Adrenal gland (tissue), 12 donors: ENCODE results near the gene AIP. TPM values are rescaled to one million over a fixed set of nuclear protein-coding genes. Genes with fewer than 3 reads are reported as not detected.

Experiments used
- DNase-seq, 7 donors: peaks; one replicate each; pipeline ENCODE4 v3.0.0-alpha.2; 2019 to 2020
- H3K27ac ChIP-seq, 5 donors: fragments of 200-600 bp; sonication (generic) in 4 of 5; 1 replicate in 3 of 5; 2 replicates in 2 of 5; pipeline versions ENCODE4 v1.5.1 to v1.8.0; 2016 to 2020; ENCODE audit warnings: mild to moderate bottlenecking in 1 of 5
- H3K27me3 ChIP-seq: fragments of 200-600 bp; 2 replicates; pipeline ENCODE4 v1.8.0; 2021
- H3K36me3 ChIP-seq, 2 donors: fragments of 200-600 bp; replicated peaks in 1 of 2; 1 replicate in 1 of 2; 2 replicates in 1 of 2; pipeline versions ENCODE4 v1.5.1 to v1.8.0; 2018 to 2022
- H3K4me1 ChIP-seq, 2 donors: fragments of 200-600 bp; replicated peaks in 1 of 2; 1 replicate in 1 of 2; 2 replicates in 1 of 2; pipeline versions ENCODE4 v1.5.1 to v1.8.0; 2018 to 2021
- H3K4me3 ChIP-seq, 4 donors: fragments of 200-600 bp; sonication (generic) in 3 of 4; one replicate each; pipeline ENCODE4 v1.5.1; 2016 to 2018
- H3K9me3 ChIP-seq, 3 donors: fragments of 200-600 bp; sonication (generic) in 1 of 3; replicated peaks in 1 of 3; 1 replicate in 2 of 3; 2 replicates in 1 of 3; pipeline versions ENCODE4 v1.5.1 to v1.8.0; 2016 to 2021
- POLR2A ChIP-seq, 2 donors: fragments of 450-650 bp; IDR thresholded peaks; one replicate each; pipeline ENCODE4 v1.6.1; 2017; ENCODE audit warnings: antibody characterized with exemption in 2 of 2, mild to moderate bottlenecking in 2 of 2, moderate library complexity in 1 of 2
- WGBS, 4 donors: extraction: QIAGEN DNeasy Blood & Tissue Kit in 2 of 4; methylation state at CpG; one replicate each; pipeline versions ENCODE4 v1.1.5 to v1.1.7; 2013 to 2017; 5-methylcytosine and 5-hydroxymethylcytosine counted together
- intact Hi-C, 2 donors: fragments of 100-400 bp; cut with DNase I; formaldehyde crosslinking; loops; one replicate each; pipeline versions ENCODE4 v1.14.1 to v1.15.0; 2022 to 2023
- polyA plus RNA-seq, 3 donors: library from polyadenylated mRNA; stranded (reverse); fragments of 200-250 nt in 2 of 3; fragments of 350-450 nt in 1 of 3; fragmentation: Illumina TruSeq in 1 of 3; extraction: RNeasy Lipid Tissue Mini Kit (QIAGEN cat#74804) in 1 of 3; gene quantifications; one replicate each; pipeline ENCODE4 v1.2.3, GENCODE V29; 2013 to 2014
- total RNA-seq, 9 donors: library from RNA; depleted of rRNA in 4 of 9; stranded (reverse); fragments of >200 nt in 4 of 9; fragments of 120-200 nt in 1 of 9; fragmentation: NEBNext Ultra II Directional in 1 of 9; extraction: Animal tissue kit (Norgen Biotek cat#: 25700) in 1 of 9; gene quantifications; one replicate each; pipeline versions ENCODE4 v1.1.0 to v1.2.4, GENCODE V29; 2013 to 2023
- TF ChIP-seq, protein P1 (sequence below), 6 experiments: fragments of 450-650 bp in 4 of 6; fragments of 200-600 bp in 2 of 6; sonication (generic) in 1 of 6; IDR thresholded peaks; 1 replicate in 5 of 6; 2 replicates in 1 of 6; pipeline versions ENCODE4 v1.5.1 to v1.8.0; 2016 to 2021; ENCODE audit warnings: antibody characterized with exemption in 6 of 6, mild to moderate bottlenecking in 2 of 6, moderate library complexity in 1 of 6
- donor health status: healthy with polysubstance abuse.
- donor health status: Bipolar disorder and iron deficiency.
- donor health status: DM: yes; HTN: yes; CAD: no.
- donor health status: DM: no; HTN: no; CAD: no.
- donor health status: DM: no; HTN: no; CAD: no.
- donor health status: DM: yes; HTN: yes; CAD: no.

The AIP gene
- total and polyA plus RNA-seq, 12 donors: 35.3 to 152 (median 83.9) TPM

GRCh38 chr11:67520856-67521824 is 38.3 kb downstream of the AIP start:
- TF ChIP-seq, protein P1, sequence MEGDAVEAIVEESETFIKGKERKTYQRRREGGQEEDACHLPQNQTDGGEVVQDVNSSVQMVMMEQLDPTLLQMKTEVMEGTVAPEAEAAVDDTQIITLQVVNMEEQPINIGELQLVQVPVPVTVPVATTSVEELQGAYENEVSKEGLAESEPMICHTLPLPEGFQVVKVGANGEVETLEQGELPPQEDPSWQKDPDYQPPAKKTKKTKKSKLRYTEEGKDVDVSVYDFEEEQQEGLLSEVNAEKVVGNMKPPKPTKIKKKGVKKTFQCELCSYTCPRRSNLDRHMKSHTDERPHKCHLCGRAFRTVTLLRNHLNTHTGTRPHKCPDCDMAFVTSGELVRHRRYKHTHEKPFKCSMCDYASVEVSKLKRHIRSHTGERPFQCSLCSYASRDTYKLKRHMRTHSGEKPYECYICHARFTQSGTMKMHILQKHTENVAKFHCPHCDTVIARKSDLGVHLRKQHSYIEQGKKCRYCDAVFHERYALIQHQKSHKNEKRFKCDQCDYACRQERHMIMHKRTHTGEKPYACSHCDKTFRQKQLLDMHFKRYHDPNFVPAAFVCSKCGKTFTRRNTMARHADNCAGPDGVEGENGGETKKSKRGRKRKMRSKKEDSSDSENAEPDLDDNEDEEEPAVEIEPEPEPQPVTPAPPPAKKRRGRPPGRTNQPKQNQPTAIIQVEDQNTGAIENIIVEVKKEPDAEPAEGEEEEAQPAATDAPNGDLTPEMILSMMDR (IDR thresholded peaks at IDR 0.05): no peak
- no peak for TF ChIP-seq POLR2A (IDR thresholded peaks at IDR 0.05)
- no peak overlapping the region for H3K4me3 ChIP-seq
- intact Hi-C loops: no loop called here
- H3K4me1 ChIP-seq: no peaks in the 10 kb centered on the region
- no peak overlapping the region for H3K27ac ChIP-seq
- no peaks in the 10 kb centered on the region for H3K36me3 ChIP-seq
- H3K27me3 ChIP-seq: no peaks in the 10 kb centered on the region
- 81 to 91% (median 87%) methylated on average over 11 to 16 of the region's 16 CpGs for WGBS, 4 donors
- DNase-seq: peak in 1 of 7 donors; percentile 5
- no peaks in the 10 kb centered on the region for H3K9me3 ChIP-seq

- H3K4me1 ChIP-seq: no peaks in the 10 kb centered on the region
- no peaks in the 10 kb centered on the region for H3K36me3 ChIP-seq
Measured at GRCh38 chr11:67521924-67522323, 39.1 kb downstream of the AIP start.

DNA sequence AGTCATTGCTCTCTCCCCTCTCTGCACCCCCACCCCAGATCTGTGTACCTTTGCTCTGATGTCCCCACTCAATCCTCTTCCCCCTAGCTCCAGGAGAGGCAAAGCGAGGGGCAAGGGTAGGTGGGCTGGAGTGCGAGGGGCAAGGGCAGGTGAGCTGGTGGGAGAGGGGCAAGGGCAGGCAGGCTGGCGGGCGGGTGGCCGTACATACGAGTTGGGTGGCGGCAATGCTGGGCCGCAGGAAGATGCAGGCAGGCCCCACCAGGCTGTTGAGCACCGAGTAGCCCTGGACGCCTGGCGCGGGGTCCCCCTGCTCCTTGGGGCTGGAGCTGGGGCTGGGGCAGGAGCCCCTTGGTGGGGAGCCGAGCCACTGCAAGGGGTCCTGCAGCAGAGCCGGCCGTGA is 39.5 kb downstream of the AIP start:
- peak in 1 of 7 donors; percentile 8 for DNase-seq
- Histone ChIP-seq H3K27ac (no peak overlapping the region), H3K4me3 (no peak overlapping the region), H3K36me3 (no peaks in the 10 kb centered on the region), H3K27me3 (no peaks in the 10 kb centered on the region), H3K9me3 (no peaks in the 10 kb centered on the region), H3K4me1 (no peaks in the 10 kb centered on the region)
- TF ChIP-seq, protein P1 (IDR thresholded peaks at IDR 0.05): no peak
- TF ChIP-seq POLR2A (IDR thresholded peaks at IDR 0.05): no peak
- WGBS, 4 donors: 86 to 93% (median 89%) methylated on average over 9 to 15 of the region's 15 CpGs
- intact Hi-C loops: no loop called here

More at GRCh38 chr11:67521924-67522323, 39.1 kb downstream of the AIP start:
- intact Hi-C loops: no loop called here
- TF ChIP-seq, protein P1 (IDR thresholded peaks at IDR 0.05): no peak
- no peak for TF ChIP-seq POLR2A (IDR thresholded peaks at IDR 0.05)
- Histone ChIP-seq H3K27me3 (no peaks in the 10 kb centered on the region), H3K4me3 (no peak overlapping the region), H3K27ac (no peak overlapping the region), H3K9me3 (no peaks in the 10 kb centered on the region)
- 77 to 85% (median 81%) methylated on average over 9 to 10 of the region's 10 CpGs for WGBS, 4 donors
- peak in 1 of 7 donors; percentile 9 for DNase-seq

- no peak for TF ChIP-seq POLR2A (IDR thresholded peaks at IDR 0.05)
- TF ChIP-seq, protein P1 (IDR thresholded peaks at IDR 0.05): no peak
- Histone ChIP-seq H3K36me3 (no peaks in the 10 kb centered on the region), H3K27me3 (no peaks in the 10 kb centered on the region), H3K4me3 (no peak within 1 kb of the TSS), H3K9me3 (no peaks in the 10 kb centered on the region), H3K27ac (no peak within 1 kb of the TSS), H3K4me1 (no peaks in the 10 kb centered on the region)
- intact Hi-C loops: no loop called here
- WGBS, 4 donors: 76 to 86% (median 83%) methylated on average over 14 to 23 of the region's 23 CpGs
- peak in 1 of 7 donors; percentile 13 for DNase-seq
Measured at GRCh38 chr11:67522844-67523555, 40.2 kb downstream of the AIP start, which contains the start of gene CABP2. Gene CABP2 (minus strand): TSS chr11:67523446. CDS start chr11:67523326, 120 bp downstream.
